ENCODE measurements around the gene TMEM182. TPM values are rescaled to one million over a fixed set of nuclear protein-coding genes. Genes with fewer than 3 reads are reported as not detected.
A peak's percentile ranks its signal among the peaks of the same experiment; 100 is the strongest.

The TMEM182 gene
- 5.3 and 5.7 TPM in 2 replicates for total RNA-seq (2022)
- Bru-seq, nascent RNA, result percentile 33 among the genes with signal in this experiment
- BruChase-seq, experiment 1, labeled RNA remaining after a 6-hour chase, result percentile 33 among the genes with signal in this experiment
- percentile 37 among the genes with signal in this experiment for BruChase-seq, experiment 2, labeled RNA remaining after a 2-hour chase
- long read RNA-seq, transcript TMEM182-202 (5 exons, 3,112 nt), result major isoform, 8 of 19 reads
- long read RNA-seq, partial matches to known transcripts, result 1 of 19 reads
- long read RNA-seq, other reads (novel, unspliced or antisense), result 6 of 19 reads

GRCh38 chr2:102761763-102762162, at the start of gene TMEM182:
TMEM182 (plus strand) TSS chr2:102762031; CDS start chr2:102762218, 187 bp downstream.
- Mint-ChIP-seq H3K27ac (ENCODE audit: low read depth, unreplicated experiment) (no peak within 1 kb of the TSS), H3K36me3 (ENCODE audit: insufficient read depth, unreplicated experiment) (no peaks in the 10 kb centered on the region), H3K4me3 (ENCODE audit: unreplicated experiment) (no peak within 1 kb of the TSS), H3K9me3 (ENCODE audit: unreplicated experiment) (no peaks in the 10 kb centered on the region), H3K4me1 (ENCODE audit: insufficient read depth, unreplicated experiment) (no peaks in the 10 kb centered on the region), H3K27me3 (ENCODE audit: insufficient read depth, unreplicated experiment) (no peaks in the 10 kb centered on the region)
- TF ChIP-seq, protein P1, sequence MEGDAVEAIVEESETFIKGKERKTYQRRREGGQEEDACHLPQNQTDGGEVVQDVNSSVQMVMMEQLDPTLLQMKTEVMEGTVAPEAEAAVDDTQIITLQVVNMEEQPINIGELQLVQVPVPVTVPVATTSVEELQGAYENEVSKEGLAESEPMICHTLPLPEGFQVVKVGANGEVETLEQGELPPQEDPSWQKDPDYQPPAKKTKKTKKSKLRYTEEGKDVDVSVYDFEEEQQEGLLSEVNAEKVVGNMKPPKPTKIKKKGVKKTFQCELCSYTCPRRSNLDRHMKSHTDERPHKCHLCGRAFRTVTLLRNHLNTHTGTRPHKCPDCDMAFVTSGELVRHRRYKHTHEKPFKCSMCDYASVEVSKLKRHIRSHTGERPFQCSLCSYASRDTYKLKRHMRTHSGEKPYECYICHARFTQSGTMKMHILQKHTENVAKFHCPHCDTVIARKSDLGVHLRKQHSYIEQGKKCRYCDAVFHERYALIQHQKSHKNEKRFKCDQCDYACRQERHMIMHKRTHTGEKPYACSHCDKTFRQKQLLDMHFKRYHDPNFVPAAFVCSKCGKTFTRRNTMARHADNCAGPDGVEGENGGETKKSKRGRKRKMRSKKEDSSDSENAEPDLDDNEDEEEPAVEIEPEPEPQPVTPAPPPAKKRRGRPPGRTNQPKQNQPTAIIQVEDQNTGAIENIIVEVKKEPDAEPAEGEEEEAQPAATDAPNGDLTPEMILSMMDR (IDR thresholded peaks at IDR 0.05; ENCODE audit: unreplicated experiment), result no peak
- BruUV-seq (replicated peaks), result no TSS peak
- CTCF ChIA-PET, result interaction anchor here (0.8 to 5.5 kb wide), 6 partner anchors 9 to 45 kb away, joined by 4 to 44 read pairs (median 6); no protein-coding TSS in a partner anchor
- POLR2A ChIA-PET, result no interaction called here
- intact Hi-C loops (cut with micrococcal nuclease), result no loop called here
- no peak for DNase-seq (ENCODE audit: unreplicated experiment)

DNA sequence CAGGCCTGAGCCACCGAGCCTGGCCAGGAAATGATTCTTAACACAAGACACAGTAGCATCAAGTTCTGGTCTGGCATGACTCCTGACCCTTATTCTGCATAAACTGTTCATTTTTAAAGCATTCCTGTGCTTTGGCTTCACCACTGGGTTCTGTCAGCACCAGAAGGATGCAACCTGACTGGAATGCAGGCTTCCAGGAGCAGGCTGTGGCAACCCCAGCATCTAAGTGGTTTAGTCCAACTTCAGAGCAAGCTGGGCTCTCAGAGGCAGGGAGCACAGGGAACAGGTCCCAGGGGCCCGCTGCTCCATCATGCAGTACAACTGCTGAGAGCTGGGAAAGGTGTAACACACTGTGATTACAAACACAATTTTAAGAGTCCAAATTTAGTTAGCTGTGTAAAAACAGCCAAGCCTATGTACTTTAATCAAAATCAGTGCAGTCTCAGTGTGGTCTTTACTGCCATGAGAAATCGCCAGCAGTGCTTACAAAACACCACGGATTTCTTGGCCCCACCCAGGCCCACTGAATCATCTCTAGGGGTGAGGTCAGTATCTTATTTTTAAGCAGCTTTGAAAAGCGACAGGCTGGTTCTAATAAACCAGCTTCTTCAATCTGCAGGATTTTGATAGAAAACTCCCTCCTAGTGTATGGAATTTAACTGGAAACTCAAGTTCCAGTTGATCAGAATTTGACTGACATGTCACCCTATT, 44.4 kb upstream of the TMEM182 start:
- ChIA-PET CTCF (interaction anchor here (1.2 to 1.7 kb wide), 2 partner anchors 14 to 102 kb away, joined by 7 read pairs; no protein-coding TSS in a partner anchor), POLR2A (interaction anchor here (0.7 to 0.9 kb wide), 3 partner anchors 16 to 197 kb away, joined by 3 to 4 read pairs (median 4); no protein-coding TSS in a partner anchor)
- peak; percentile 20 for DNase-seq (ENCODE audit: unreplicated experiment)
- no peaks in the 10 kb centered on the region for H3K27me3 Mint-ChIP-seq (ENCODE audit: insufficient read depth, unreplicated experiment)
- no peak overlapping the region for H3K27ac Mint-ChIP-seq (ENCODE audit: low read depth, unreplicated experiment)
- no peak overlapping the region for H3K4me3 Mint-ChIP-seq (ENCODE audit: unreplicated experiment)
- TF ChIP-seq, protein P1 (IDR thresholded peaks at IDR 0.05; ENCODE audit: unreplicated experiment), result no peak
- no peaks in the 10 kb centered on the region for H3K4me1 Mint-ChIP-seq (ENCODE audit: insufficient read depth, unreplicated experiment)
- peaks cover 33% of the 10 kb centered on the region for H3K36me3 Mint-ChIP-seq (ENCODE audit: insufficient read depth, unreplicated experiment)
- intact Hi-C loops (cut with micrococcal nuclease), result no loop called here
- H3K9me3 Mint-ChIP-seq (ENCODE audit: unreplicated experiment), result no peaks in the 10 kb centered on the region
- BruUV-seq (replicated peaks), result no TSS peak

GRCh38 chr2:102718387-102719316, 43.2 kb upstream of the TMEM182 start:
- Mint-ChIP-seq H3K27me3 (ENCODE audit: insufficient read depth, unreplicated experiment) (no peaks in the 10 kb centered on the region), H3K27ac (ENCODE audit: low read depth, unreplicated experiment) (no peak overlapping the region), H3K9me3 (ENCODE audit: unreplicated experiment) (no peaks in the 10 kb centered on the region), H3K4me3 (ENCODE audit: unreplicated experiment) (no peak overlapping the region), H3K36me3 (ENCODE audit: insufficient read depth, unreplicated experiment) (peaks cover 44% of the 10 kb centered on the region), H3K4me1 (ENCODE audit: insufficient read depth, unreplicated experiment) (no peaks in the 10 kb centered on the region)
- intact Hi-C loops (cut with micrococcal nuclease), result no loop called here
- TF ChIP-seq, protein P1 (IDR thresholded peaks at IDR 0.05; ENCODE audit: unreplicated experiment), result no peak
- BruUV-seq (replicated peaks), result no TSS peak
- DNase-seq (ENCODE audit: unreplicated experiment), result no peak
- ChIA-PET POLR2A (interaction anchor here (0.9 kb wide), 1 partner anchor 15 kb away, joined by 3 read pairs; no protein-coding TSS in a partner anchor), CTCF (interaction anchor here (1.2 to 1.7 kb wide), 2 partner anchors 15 to 103 kb away, joined by 7 read pairs; no protein-coding TSS in a partner anchor)
